ENCODE results near the gene PDE11A.

PDE11A gene

DNA sequence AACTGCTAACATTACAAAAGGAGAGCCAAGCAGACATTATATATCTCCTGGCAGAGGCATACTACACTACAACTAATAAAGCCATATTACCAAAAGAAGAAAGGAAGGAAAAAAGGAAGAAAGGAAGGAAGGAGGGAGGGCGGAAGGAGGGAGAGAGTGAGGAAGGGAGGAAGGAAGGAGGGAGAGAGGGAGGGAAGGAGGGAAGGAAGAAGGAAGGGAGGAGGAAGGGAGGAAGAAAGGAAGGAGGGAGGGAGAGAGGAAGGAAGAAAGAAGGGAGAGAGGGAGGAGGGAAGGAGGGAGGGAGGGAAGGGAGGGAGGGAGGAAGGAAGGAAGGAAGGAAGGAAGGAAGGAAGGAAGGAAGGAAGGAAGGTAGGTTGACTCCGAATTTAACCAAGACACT is 133.4 kb downstream of the PDE11A start:
- TF ChIP-seq FOXP2 (optimal IDR thresholded peaks at IDR 0.05; ENCODE audit: borderline replicate concordance, extremely low read depth, extremely low read length, insufficient read depth) (no peak), TAF1 (IDR thresholded peaks at IDR 0.05; ENCODE audit: borderline replicate concordance, insufficient read depth, low read length) (no peak), POLR2AphosphoS5 (IDR thresholded peaks at IDR 0.05; ENCODE audit: low read depth, low read length) (no peak), SIN3A (IDR thresholded peaks at IDR 0.05; ENCODE audit: borderline replicate concordance, insufficient read depth, low read length) (no peak)
- TF ChIP-seq, protein P1, sequence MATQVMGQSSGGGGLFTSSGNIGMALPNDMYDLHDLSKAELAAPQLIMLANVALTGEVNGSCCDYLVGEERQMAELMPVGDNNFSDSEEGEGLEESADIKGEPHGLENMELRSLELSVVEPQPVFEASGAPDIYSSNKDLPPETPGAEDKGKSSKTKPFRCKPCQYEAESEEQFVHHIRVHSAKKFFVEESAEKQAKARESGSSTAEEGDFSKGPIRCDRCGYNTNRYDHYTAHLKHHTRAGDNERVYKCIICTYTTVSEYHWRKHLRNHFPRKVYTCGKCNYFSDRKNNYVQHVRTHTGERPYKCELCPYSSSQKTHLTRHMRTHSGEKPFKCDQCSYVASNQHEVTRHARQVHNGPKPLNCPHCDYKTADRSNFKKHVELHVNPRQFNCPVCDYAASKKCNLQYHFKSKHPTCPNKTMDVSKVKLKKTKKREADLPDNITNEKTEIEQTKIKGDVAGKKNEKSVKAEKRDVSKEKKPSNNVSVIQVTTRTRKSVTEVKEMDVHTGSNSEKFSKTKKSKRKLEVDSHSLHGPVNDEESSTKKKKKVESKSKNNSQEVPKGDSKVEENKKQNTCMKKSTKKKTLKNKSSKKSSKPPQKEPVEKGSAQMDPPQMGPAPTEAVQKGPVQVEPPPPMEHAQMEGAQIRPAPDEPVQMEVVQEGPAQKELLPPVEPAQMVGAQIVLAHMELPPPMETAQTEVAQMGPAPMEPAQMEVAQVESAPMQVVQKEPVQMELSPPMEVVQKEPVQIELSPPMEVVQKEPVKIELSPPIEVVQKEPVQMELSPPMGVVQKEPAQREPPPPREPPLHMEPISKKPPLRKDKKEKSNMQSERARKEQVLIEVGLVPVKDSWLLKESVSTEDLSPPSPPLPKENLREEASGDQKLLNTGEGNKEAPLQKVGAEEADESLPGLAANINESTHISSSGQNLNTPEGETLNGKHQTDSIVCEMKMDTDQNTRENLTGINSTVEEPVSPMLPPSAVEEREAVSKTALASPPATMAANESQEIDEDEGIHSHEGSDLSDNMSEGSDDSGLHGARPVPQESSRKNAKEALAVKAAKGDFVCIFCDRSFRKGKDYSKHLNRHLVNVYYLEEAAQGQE (IDR thresholded peaks at IDR 0.05; ENCODE audit: insufficient read depth in 1 of 2, low read depth in 2 of 2, low read length in 2 of 2) = no peak

DNA sequence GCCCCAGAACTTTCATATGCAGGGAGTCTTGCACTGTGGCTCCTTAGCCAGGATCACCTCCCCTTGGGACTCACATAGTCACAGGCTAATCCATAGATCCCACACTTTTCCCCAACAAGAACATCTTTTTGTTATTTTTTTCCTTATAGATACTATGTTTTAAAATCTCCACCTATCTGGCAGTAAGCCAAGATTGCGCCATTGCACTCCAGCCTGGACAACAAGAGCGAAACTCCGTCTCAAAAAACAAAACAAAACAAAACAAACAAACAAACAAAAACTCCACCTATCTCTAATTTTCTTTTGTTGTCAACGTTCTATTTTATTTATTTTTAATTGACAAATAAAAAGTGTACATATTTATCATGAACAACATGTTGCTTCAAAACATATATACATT is 141.7 kb downstream of the PDE11A start:
- TF ChIP-seq SIN3A (IDR thresholded peaks at IDR 0.05; ENCODE audit: borderline replicate concordance, insufficient read depth, low read length) (no peak), POLR2AphosphoS5 (IDR thresholded peaks at IDR 0.05; ENCODE audit: low read depth, low read length) (no peak), TAF1 (IDR thresholded peaks at IDR 0.05; ENCODE audit: borderline replicate concordance, insufficient read depth, low read length) (no peak), FOXP2 (optimal IDR thresholded peaks at IDR 0.05; ENCODE audit: borderline replicate concordance, extremely low read depth, extremely low read length, insufficient read depth) (no peak)
- TF ChIP-seq, protein P1 (IDR thresholded peaks at IDR 0.05; ENCODE audit: insufficient read depth in 1 of 2, low read depth in 2 of 2, low read length in 2 of 2) = no peak

DNA sequence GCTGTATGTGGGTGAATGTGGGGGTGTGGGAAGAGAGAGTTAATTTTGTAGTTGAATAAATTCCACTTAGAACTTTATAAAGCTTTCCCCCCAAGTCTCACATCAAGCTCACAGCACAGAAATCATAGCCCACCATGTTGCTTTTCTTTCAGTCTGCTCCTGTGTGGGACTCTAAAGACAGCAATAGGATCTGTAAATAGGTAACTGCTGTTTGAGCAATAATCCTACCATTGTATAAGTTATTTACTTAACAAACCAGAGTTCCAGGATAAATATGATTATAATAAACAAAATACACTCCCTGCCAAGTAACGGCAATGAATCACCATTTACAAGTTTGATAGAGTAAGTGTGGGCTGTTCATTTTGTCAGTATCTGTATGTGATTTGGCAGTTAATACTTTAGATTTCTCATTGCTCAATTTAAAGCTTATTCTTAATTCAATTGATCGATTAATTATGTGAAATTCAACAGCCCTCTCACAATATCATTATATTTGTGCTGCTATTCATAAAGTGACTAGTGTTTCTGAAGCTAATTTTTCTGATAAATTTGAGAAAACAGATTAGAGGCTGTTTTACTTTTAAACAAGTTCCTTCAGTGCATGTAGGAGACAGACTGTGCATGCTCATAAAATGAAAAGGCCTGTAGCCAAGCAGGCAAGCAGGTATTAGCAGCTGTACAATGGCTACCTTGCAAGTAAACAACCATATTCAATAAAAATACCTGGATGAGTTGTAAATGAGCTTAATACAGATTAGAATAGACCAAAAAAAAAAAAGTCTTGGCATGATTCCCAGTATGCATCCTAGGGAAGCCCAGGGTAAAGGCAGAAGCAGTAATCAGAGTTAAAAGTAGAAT is 142.7 kb downstream of the PDE11A start:
- TF ChIP-seq SIN3A (IDR thresholded peaks at IDR 0.05; ENCODE audit: borderline replicate concordance, insufficient read depth, low read length) = no peak
- TF ChIP-seq TAF1 (IDR thresholded peaks at IDR 0.05; ENCODE audit: borderline replicate concordance, insufficient read depth, low read length) = no peak

DNA sequence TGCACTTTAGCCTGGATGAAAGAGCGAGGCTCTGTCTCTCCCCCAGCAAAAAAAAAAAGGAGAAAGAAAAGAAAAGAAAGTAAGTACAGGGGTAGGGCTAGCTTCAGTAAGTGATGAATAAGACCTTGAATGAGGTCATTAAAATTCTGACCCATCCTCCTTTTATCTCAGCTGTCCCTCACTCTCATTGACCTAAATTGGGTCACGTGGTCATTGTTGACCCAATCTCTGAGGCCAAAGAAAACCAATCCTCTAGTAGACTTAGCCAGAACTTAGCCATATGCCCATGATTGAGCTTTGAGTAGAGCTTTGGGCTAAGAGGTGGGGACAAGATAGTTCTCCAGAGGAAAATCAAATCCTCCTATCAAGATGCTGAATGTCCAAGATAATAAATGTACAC is 149.3 kb downstream of the PDE11A start:
- TF ChIP-seq SIN3A (IDR thresholded peaks at IDR 0.05; ENCODE audit: borderline replicate concordance, insufficient read depth, low read length) (no peak), TAF1 (IDR thresholded peaks at IDR 0.05; ENCODE audit: borderline replicate concordance, insufficient read depth, low read length) (no peak), FOXP2 (optimal IDR thresholded peaks at IDR 0.05; ENCODE audit: borderline replicate concordance, extremely low read depth, extremely low read length, insufficient read depth) (no peak), POLR2AphosphoS5 (IDR thresholded peaks at IDR 0.05; ENCODE audit: low read depth, low read length) (no peak)
- TF ChIP-seq, protein P1 (IDR thresholded peaks at IDR 0.05; ENCODE audit: insufficient read depth in 1 of 2, low read depth in 2 of 2, low read length in 2 of 2) = no peak

DNA sequence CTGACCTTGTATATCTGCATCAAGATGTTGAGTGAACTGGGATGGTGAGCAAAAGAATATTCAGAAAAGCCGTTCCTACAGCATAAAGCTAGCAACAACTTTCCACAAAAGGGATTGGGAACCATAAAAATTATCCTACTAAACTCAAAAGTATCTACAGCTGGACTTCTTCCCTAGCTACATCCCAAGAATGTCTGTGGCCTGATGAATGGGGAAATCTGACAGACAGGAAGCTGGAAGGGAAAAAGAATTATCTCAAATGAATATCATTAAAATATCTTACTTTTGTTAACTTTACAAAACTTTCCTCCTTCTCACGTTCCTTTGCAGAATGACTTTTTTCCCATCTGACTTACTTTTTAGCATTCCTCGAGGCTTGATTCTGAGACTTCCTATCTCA is 150.9 kb downstream of the PDE11A start:
- TF ChIP-seq, protein P1 (IDR thresholded peaks at IDR 0.05; ENCODE audit: insufficient read depth in 1 of 2, low read depth in 2 of 2, low read length in 2 of 2) = no peak
- TF ChIP-seq POLR2AphosphoS5 (IDR thresholded peaks at IDR 0.05; ENCODE audit: low read depth, low read length) (no peak), SIN3A (IDR thresholded peaks at IDR 0.05; ENCODE audit: borderline replicate concordance, insufficient read depth, low read length) (no peak), FOXP2 (optimal IDR thresholded peaks at IDR 0.05; ENCODE audit: borderline replicate concordance, extremely low read depth, extremely low read length, insufficient read depth) (no peak), TAF1 (IDR thresholded peaks at IDR 0.05; ENCODE audit: borderline replicate concordance, insufficient read depth, low read length) (no peak)
